Retinal pigment epithelial cell (primary cell): Measurements from ENCODE around the gene MRLN.
"Not testable (repeated sequence)": the region's sequence is repeated elsewhere in the genome, so short reads cannot be mapped to it uniquely, and the experiment has no call there.

Experiments
- DNase-seq: peaks from one replicate; pipeline ENCODE4 v3.0.0-alpha.2; 2010; ENCODE audit warnings: low read depth
- H3K4me3 ChIP-seq: 2 replicates; pipeline ENCODE4 v1.5.1; 2011; ENCODE audit warnings: mild to moderate bottlenecking, low read length, control low read depth, moderate library complexity
- TF ChIP-seq, protein P1 (sequence below): conservative IDR thresholded peaks from 2 replicates; pipeline ENCODE4 v1.5.1; 2011; ENCODE audit warnings: low read depth, low read length, control low read depth, inconsistent platforms

MRLN gene

DNA sequence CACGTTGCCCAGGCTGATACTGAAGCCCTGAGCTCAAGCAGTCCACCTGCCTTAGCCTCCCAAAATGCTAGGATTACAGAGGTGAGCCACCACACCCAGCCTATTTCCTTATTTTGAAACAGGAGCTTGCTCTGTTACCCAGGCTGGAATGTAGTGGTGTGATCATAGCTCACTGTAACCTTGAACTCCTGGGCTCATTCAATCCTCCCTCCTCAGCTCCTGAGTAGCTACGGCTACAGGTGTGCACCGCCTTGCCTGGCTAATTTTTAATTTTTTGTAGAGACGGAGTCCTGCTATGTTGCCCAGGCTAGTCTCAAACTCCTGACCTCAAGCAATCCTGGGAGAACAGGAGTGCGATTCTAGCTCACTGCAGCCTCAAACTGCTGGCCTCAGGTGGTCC lies 11.7 kb downstream of the MRLN start:
- no peak overlapping the region for H3K4me3 ChIP-seq
- TF ChIP-seq, protein P1, sequence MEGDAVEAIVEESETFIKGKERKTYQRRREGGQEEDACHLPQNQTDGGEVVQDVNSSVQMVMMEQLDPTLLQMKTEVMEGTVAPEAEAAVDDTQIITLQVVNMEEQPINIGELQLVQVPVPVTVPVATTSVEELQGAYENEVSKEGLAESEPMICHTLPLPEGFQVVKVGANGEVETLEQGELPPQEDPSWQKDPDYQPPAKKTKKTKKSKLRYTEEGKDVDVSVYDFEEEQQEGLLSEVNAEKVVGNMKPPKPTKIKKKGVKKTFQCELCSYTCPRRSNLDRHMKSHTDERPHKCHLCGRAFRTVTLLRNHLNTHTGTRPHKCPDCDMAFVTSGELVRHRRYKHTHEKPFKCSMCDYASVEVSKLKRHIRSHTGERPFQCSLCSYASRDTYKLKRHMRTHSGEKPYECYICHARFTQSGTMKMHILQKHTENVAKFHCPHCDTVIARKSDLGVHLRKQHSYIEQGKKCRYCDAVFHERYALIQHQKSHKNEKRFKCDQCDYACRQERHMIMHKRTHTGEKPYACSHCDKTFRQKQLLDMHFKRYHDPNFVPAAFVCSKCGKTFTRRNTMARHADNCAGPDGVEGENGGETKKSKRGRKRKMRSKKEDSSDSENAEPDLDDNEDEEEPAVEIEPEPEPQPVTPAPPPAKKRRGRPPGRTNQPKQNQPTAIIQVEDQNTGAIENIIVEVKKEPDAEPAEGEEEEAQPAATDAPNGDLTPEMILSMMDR = no peak
- no peak for DNase-seq

DNA sequence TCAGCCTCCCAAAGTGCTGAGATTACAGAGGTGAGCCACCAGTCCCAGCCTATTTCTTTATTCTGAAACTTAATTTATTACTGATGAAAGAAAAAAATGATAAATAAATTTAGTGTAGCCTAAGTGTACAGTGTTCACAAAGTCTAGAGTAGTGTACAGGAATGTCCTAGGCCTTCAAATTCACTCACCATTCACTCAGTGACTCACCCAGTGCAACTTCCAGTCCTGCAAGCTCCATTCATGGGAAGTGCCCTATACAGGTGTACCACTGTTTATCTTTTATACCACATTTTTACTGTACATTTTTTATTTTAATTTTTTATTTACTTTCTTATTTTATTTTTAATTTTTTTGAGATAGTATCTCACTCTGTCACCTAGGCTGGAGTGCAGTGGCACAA lies 12.2 kb downstream of the MRLN start:
- H3K4me3 ChIP-seq = no peak overlapping the region
- no peak for DNase-seq
- TF ChIP-seq, protein P1 = no peak

DNA sequence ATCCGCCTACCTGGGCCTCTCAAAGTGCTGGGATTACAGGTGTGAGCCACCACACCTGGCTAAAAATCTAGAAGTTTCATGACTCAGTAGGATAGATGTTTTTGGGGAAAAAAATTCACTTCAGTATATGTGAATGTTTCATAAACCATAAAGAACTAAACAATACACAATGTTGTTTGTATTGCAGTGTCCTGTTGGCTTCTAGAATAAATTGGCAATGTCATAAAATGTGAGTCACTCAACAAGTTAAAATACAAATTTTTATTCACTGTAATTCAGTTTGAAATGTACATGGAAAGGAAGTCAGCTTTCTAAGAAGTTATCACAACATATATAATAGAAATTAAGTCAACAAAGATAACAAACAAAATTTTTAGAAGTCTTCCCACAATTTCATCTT lies 16.5 kb downstream of the MRLN start:
- H3K4me3 ChIP-seq = no peak overlapping the region
- TF ChIP-seq, protein P1 = no peak

DNA sequence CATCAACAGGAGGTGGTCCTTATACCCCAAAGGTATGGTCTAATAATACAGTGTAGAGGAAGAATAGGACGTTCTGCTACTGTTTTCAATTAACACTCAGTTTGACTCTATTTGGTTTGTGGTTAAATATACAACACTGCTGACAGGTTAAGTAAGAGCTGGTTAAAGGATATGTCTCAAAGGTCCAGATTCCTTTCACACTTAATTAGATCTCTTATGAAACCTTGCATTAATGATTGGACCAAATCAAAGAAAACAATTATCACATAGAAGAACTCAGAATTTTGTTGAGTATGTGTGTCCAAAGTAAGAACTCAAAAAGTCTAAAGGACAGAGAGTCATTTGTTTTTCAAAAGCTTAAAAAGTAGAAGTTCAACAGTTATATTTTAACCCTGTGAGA lies 18.0 kb downstream of the MRLN start:
- TF ChIP-seq, protein P1 = no peak
- H3K4me3 ChIP-seq = no peak overlapping the region
- DNase-seq = no peak

More for the DNA sequence above, 16.5 kb downstream of the MRLN start:
- DNase-seq = no peak

DNA sequence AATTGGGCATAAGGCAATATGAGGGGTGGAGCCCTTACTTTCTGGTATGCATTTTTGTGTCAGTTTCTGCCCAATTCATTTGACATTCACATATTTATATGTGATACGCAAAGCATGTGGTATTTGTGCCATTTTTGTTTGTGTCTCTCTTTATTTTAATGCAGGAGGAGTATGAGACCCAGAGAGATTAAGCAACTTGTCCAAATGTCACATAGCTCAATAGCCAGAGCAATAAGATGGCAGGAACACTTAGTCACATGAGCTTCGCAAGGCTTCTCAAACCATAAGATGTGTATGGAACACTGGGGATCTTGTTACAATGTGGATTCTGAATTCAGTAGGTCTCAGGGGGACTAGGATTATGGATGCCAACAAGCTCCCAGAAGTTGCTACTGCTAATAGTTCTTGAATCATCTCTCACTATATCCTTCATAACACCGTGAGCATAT lies 19.2 kb downstream of the MRLN start:
- no peak overlapping the region for H3K4me3 ChIP-seq
- TF ChIP-seq, protein P1 = no peak
- no peak for DNase-seq

DNA sequence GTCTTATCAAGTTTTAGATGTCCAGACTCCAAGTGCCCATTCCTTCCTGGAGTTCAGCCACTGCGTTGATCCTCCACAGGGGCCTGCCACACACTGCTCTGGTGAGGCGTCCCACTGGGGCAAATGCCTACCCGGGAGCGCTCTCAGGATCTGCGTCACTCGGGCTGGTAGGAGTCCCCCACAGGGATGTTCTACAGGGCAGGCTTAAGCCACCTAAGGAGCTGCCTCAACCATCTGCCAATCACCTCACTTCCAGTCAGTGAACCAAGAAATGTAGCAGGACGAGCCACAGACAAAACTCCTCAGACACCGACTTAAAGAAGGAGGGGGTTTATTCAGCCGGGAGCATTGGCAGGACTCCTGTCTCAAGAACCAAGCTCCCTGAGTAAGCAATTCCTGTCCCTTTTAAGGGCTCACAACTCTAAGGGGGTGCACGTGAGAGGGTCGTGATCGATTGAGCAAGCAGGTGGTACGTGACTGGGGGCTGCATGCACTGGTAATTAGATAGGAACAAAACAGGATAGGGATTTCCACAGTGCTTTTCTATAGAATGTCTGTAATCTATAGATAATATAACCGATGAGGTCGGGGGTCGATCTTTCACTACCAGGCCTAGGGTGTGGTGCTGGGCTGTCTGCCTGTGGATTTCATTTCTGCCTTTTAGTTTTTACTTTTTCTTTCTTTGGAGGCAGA lies 19.8 kb downstream of the MRLN start:
- not testable (repeated sequence) for H3K4me3 ChIP-seq, DNase-seq

DNA sequence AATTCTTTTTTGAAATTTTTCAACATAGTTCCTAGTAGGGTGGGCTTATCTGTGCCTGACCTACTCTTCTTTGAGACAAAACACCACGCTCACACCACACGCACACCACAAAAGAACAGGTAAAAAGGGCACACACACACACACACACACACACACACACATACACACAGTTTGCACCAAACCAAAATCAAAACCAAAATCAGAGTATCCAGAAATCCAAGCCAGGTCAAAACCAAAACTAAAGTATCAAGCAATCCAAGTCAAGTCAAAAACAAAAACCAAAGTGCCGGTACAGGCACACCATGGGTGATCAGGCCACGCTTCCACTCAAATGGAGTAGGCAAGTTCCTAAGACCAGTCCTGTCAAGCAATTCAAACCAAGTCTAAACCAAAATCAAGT lies 20.4 kb downstream of the MRLN start:
- DNase-seq, H3K4me3 ChIP-seq: not testable (repeated sequence)

DNA sequence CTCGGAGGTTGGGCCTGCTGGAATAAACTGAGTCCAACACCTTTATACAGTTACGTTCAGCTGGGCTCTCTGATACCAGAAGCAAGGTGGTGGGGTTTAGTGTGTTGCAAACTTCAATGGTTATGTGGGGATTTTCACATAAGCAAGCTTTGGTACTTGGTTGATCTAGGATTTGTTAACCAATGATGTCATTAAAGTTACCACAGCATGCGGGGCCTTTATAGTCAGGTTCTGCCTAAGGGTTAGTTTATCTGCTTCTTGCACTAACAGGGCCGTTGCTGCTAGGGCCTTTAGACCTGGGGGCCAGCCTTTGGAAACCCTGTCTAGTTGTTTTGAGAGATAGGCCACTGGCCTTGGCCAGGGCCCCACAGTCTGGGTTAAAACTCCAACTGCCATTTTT lies 24.1 kb downstream of the MRLN start:
- H3K4me3 ChIP-seq, DNase-seq: not testable (repeated sequence)
